Kidney epithelial cell (primary cell): ENCODE results near the gene PLAC9. TPM values are rescaled to one million over a fixed set of nuclear protein-coding genes. Genes with fewer than 3 reads are reported as not detected.

Experiments
- DNase-seq: peaks from one replicate; pipeline ENCODE4 v3.0.0-alpha.2; 2010; ENCODE audit warnings: low read depth
- H3K27me3 ChIP-seq: 2 replicates; pipeline ENCODE4 v1.6.0; 2011; ENCODE audit warnings: low read length; ENCODE audit not compliant: control insufficient read depth, insufficient read depth
- H3K36me3 ChIP-seq: 2 replicates; pipeline ENCODE4 v1.5.1; 2011; ENCODE audit warnings: low read length; ENCODE audit not compliant: control insufficient read depth, insufficient read depth
- H3K4me3 ChIP-seq: 2 replicates; pipeline ENCODE4 v1.5.1; 2011; ENCODE audit warnings: low read depth, mild to moderate bottlenecking, control low read depth, low read length
- CTCF ChIP-seq: IDR thresholded peaks from 2 replicates; pipeline ENCODE4 v1.5.1; 2011; ENCODE audit warnings: mild to moderate bottlenecking, moderate library complexity, low read length, control low read depth, inconsistent platforms; ENCODE audit not compliant: insufficient read depth, poor library complexity, severe bottlenecking
- total RNA-seq: library from RNA; depleted of rRNA; stranded (reverse); fragments of >200 nt; gene quantifications from 2 replicates; pipeline ENCODE4 v1.2.3, GENCODE V29; 2015

PLAC9 gene
- total RNA-seq, 1 donor from 2014 or later, result not detected

- peaks cover 19% of the 10 kb centered on the region for H3K27me3 ChIP-seq
- no peak for TF ChIP-seq CTCF
- DNase-seq, result no peak
Measured at GRCh38 chr10:80136134-80136571, 3.6 kb downstream of the PLAC9 start.

GRCh38 chr10:80137031-80137862 is 4.7 kb downstream of the PLAC9 start:
- no peak for TF ChIP-seq CTCF
- DNase-seq, result no peak
- Histone ChIP-seq H3K4me3 (no peak overlapping the region), H3K27me3 (peaks cover 21% of the 10 kb centered on the region), H3K36me3 (no peaks in the 10 kb centered on the region)

More at GRCh38 chr10:80136134-80136571, 3.6 kb downstream of the PLAC9 start:
- Histone ChIP-seq H3K36me3 (no peaks in the 10 kb centered on the region), H3K4me3 (no peak overlapping the region)

- Histone ChIP-seq H3K36me3 (no peaks in the 10 kb centered on the region), H3K4me3 (no peak overlapping the region), H3K27me3 (peaks cover 14% of the 10 kb centered on the region)
- no peak for DNase-seq
- no peak for TF ChIP-seq CTCF
Measured at GRCh38 chr10:80137920-80138319, 5.4 kb downstream of the PLAC9 start.

GRCh38 chr10:80139265-80139664 is 6.7 kb downstream of the PLAC9 start:
- H3K36me3 ChIP-seq, result no peaks in the 10 kb centered on the region
- H3K27me3 ChIP-seq, result peaks cover 12% of the 10 kb centered on the region
- no peak overlapping the region for H3K4me3 ChIP-seq
- DNase-seq, result no peak
- TF ChIP-seq CTCF, result no peak

GRCh38 chr10:80140251-80140650 is 7.7 kb downstream of the PLAC9 start:
- TF ChIP-seq CTCF, result no peak
- Histone ChIP-seq H3K36me3 (no peaks in the 10 kb centered on the region), H3K27me3 (peaks cover 15% of the 10 kb centered on the region), H3K4me3 (no peak overlapping the region)
- DNase-seq, result no peak
